HG03039 (cell line): ENCODE data around the gene SEC16A.

Experiments used
- ATAC-seq: cut with Tn5 transposase; IDR thresholded peaks from one replicate; pipeline ENCODE4 v1.9.1; 2021; ENCODE audit warnings: mild to moderate bottlenecking, moderate library complexity; ENCODE audit not compliant: unreplicated experiment

Gene SEC16A

GRCh38 chr9:136465500-136466154 is 17.2 kb downstream of the SEC16A start:
- ATAC-seq, result no peak

- ATAC-seq, result no peak
These were observed 18.6 kb downstream of the SEC16A start for GRCh38 chr9:136464241-136464640.

GRCh38 chr9:136463578-136463977 is 19.3 kb downstream of the SEC16A start:
- no peak for ATAC-seq

GRCh38 chr9:136462664-136463063 is 20.2 kb downstream of the SEC16A start:
- no peak for ATAC-seq

GRCh38 chr9:136460772-136461325 is 22.0 kb downstream of the SEC16A start:
- no peak for ATAC-seq

GRCh38 chr9:136459425-136459824 is 23.4 kb downstream of the SEC16A start:
- ATAC-seq, result no peak

- ATAC-seq, result no peak
These were observed 25.5 kb downstream of the SEC16A start for GRCh38 chr9:136457326-136457725.

- ATAC-seq, result no peak
These were observed 26.6 kb downstream of the SEC16A start for GRCh38 chr9:136456258-136456657.

GRCh38 chr9:136455043-136456002 is 27.5 kb downstream of the SEC16A start:
- ATAC-seq, result no peak

GRCh38 chr9:136454026-136454796 is 28.6 kb downstream of the SEC16A start:
- no peak for ATAC-seq

- ATAC-seq, result no peak
These were observed 29.5 kb downstream of the SEC16A start for GRCh38 chr9:136453326-136453725.

GRCh38 chr9:136451221-136451877 is 31.5 kb downstream of the SEC16A start:
- ATAC-seq, result no peak

- ATAC-seq, result no peak
These were observed 34.2 kb downstream of the SEC16A start for GRCh38 chr9:136448655-136449054.

GRCh38 chr9:136447173-136447778 is 35.6 kb downstream of the SEC16A start:
- ATAC-seq, result no peak

GRCh38 chr9:136445799-136446198 is 37.0 kb downstream of the SEC16A start:
- ATAC-seq, result no peak

GRCh38 chr9:136444102-136444501 is 38.7 kb downstream of the SEC16A start:
- ATAC-seq, result no peak

GRCh38 chr9:136443687-136444086 is 39.2 kb downstream of the SEC16A start:
- ATAC-seq, result no peak

- ATAC-seq, result no peak
These were observed 39.8 kb downstream of the SEC16A start for GRCh38 chr9:136443087-136443486.

- no peak for ATAC-seq
These were observed 40.6 kb downstream of the SEC16A start for GRCh38 chr9:136442265-136442664.

- ATAC-seq, result no peak
These were observed 41.1 kb downstream of the SEC16A start for GRCh38 chr9:136441681-136442245.
